NCI-H69 (cell line): Measurements from ENCODE around the gene BCAM.
"Not testable (repeated sequence)": the region's sequence is repeated elsewhere in the genome, so short reads cannot be mapped to it uniquely, and the experiment has no call there.

ENCODE experiments used
- DNase-seq: peaks from one replicate; lab custom pipeline; 2025; lab: John Stamatoyannopoulos, UW

Gene BCAM

GRCh38 chr19:44848812-44849447, 40.0 kb downstream of the BCAM start:
- DNase-seq = peak; percentile 25

- DNase-seq = peak; percentile 24
Observed at GRCh38 chr19:44850641-44851109, 41.8 kb downstream of the BCAM start.

- peak; percentile 30 for DNase-seq
Observed at GRCh38 chr19:44851427-44851826, 42.5 kb downstream of the BCAM start.

- DNase-seq = no peak
Observed at GRCh38 chr19:44855606-44856005, 46.7 kb downstream of the BCAM start.

- peak; percentile 90 for DNase-seq
Observed at GRCh38 chr19:44856421-44857083, 47.6 kb downstream of the BCAM start.

GRCh38 chr19:44857837-44858236, 48.9 kb downstream of the BCAM start:
- peak; percentile 75 for DNase-seq

GRCh38 chr19:44861576-44861975, 52.7 kb downstream of the BCAM start:
- not testable (repeated sequence) for DNase-seq

GRCh38 chr19:44863990-44864389, 55.1 kb downstream of the BCAM start:
- DNase-seq = no peak

- no peak for DNase-seq
Observed at GRCh38 chr19:44865196-44865767, 56.4 kb downstream of the BCAM start.

- DNase-seq = no peak
Observed at GRCh38 chr19:44866664-44867063, 57.8 kb downstream of the BCAM start.

- DNase-seq = no peak
Observed at GRCh38 chr19:44867578-44867977, 58.7 kb downstream of the BCAM start.

- no peak for DNase-seq
Observed at GRCh38 chr19:44869733-44870470, 61.0 kb downstream of the BCAM start.
